Activated naive CD4-positive, alpha-beta T cell treated with anti-CD3 and anti-CD28 coated beads, Interleukin-2, amount 10 ng/mL, durations not matched to agents 7 days and 5 days (primary cell): Measurements from ENCODE around the gene IL17C.

Experiments
- CTCF ChIA-PET: fragments of 350-600 bp; sonication (Branson Sonifier 250); formaldehyde crosslinking; loops from one replicate; lab custom pipeline; 2021; ENCODE audit warnings: antibody characterized with exemption; lab: Charles Lee
- DNase-seq: peaks from one replicate; pipeline ENCODE4 v3.0.0-alpha.2; 2020
- H3K27ac Mint-ChIP-seq: one replicate; pipeline ENCODE4 v1.8.0; 2021; ENCODE audit warnings: mild to moderate bottlenecking, moderate library complexity, mixed read lengths
- H3K27me3 Mint-ChIP-seq: one replicate; pipeline ENCODE4 v1.8.0; 2021; ENCODE audit warnings: mild to moderate bottlenecking, mixed read lengths
- H3K36me3 Mint-ChIP-seq: one replicate; pipeline ENCODE4 v1.8.0; 2021; ENCODE audit warnings: mixed read lengths
- H3K4me1 Mint-ChIP-seq: one replicate; pipeline ENCODE4 v1.8.0; 2021; ENCODE audit warnings: mixed read lengths
- H3K4me3 Mint-ChIP-seq: one replicate; pipeline ENCODE4 v1.8.0; 2021; ENCODE audit warnings: mild to moderate bottlenecking, moderate library complexity, mixed read lengths
- H3K9me3 Mint-ChIP-seq: one replicate; pipeline ENCODE4 v1.8.0; 2021; ENCODE audit warnings: mixed read lengths

Gene IL17C

DNA sequence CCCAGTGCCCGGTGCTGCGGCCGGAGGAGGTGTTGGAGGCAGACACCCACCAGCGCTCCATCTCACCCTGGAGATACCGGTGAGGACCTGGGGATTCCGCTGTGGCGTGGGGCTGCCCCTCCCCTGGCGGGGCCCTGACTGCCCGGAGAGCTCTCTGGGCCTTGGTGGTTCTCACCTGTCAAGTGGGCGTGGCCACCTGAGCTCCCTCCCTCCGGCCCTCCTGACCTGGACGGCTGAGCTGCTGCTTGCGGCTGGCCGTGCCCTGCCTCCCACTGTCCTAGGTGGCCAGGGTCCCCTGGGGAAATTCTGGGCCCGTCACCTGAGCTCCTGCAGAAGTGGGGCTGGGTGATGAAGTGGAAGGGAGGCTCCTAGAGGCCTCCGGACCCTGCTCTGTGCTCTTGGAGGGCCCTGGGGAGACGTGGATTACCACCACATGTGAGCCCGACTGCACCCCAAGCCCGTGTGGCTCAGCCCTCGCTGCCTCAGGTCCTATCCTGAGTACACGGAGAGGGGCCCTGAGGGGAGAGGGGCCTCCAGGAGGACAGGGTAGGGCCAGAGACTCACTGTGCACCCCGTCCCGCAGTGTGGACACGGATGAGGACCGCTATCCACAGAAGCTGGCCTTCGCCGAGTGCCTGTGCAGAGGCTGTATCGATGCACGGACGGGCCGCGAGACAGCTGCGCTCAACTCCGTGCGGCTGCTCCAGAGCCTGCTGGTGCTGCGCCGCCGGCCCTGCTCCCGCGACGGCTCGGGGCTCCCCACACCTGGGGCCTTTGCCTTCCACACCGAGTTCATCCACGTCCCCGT, 1.1 kb downstream of the IL17C start:
- Mint-ChIP-seq H3K4me1 (peaks cover 54% of the 10 kb centered on the region), H3K4me3 (no peak overlapping the region), H3K27ac (peak overlapping the region; percentile 60), H3K36me3 (peaks cover 19% of the 10 kb centered on the region), H3K27me3 (peaks cover 71% of the 10 kb centered on the region), H3K9me3 (peaks cover 1% of the 10 kb centered on the region)
- peak; percentile 35 for DNase-seq
- CTCF ChIA-PET = no interaction called here

DNA sequence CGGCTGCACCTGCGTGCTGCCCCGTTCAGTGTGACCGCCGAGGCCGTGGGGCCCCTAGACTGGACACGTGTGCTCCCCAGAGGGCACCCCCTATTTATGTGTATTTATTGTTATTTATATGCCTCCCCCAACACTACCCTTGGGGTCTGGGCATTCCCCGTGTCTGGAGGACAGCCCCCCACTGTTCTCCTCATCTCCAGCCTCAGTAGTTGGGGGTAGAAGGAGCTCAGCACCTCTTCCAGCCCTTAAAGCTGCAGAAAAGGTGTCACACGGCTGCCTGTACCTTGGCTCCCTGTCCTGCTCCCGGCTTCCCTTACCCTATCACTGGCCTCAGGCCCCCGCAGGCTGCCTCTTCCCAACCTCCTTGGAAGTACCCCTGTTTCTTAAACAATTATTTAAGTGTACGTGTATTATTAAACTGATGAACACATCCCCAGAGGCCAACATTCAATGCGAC, 1.7 kb downstream of the IL17C start:
- Mint-ChIP-seq H3K4me1 (peaks cover 52% of the 10 kb centered on the region), H3K27me3 (peaks cover 64% of the 10 kb centered on the region), H3K9me3 (peaks cover 1% of the 10 kb centered on the region), H3K36me3 (peaks cover 26% of the 10 kb centered on the region), H3K27ac (peak overlapping the region; percentile 60), H3K4me3 (no peak overlapping the region)
- no peak for DNase-seq
- CTCF ChIA-PET = no interaction called here

DNA sequence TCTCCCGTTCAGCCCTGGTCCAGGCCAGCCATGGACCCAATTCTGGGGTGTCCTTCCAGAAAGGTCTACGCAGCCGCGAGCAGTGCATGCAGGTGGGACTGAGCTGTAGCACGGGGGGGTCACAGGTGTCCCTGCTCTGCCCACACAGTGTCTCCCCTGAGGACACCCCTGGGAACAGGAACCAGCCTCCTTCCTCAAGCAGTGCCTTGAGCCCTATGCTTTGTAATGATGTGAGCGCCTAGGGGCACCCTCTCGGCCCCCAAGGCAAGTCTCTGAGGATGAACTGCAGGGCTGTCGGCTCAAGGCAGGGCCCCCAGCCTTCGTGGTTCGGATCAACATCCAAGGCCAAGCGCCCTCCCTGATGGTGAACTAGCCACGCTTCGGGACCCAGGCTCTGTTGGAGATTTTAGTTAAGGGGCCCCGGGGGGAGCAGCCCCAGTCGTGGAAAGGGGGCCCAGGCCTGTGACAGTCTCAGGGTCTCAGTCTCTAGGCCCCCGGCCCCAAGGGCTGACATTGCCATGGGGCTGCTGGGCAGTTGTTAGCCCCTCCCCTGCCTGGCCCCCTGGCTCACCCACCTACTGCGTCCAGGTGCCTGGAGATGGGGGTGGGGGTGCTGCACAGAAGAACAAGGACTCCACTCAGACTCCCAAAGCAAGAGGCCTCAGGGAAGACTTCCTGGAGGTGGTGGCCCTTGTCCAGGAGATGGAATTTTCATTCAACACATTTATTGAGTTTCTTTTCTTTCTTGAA, 2.3 kb downstream of the IL17C start:
- Mint-ChIP-seq H3K9me3 (peaks cover 1% of the 10 kb centered on the region), H3K27ac (peak overlapping the region; percentile 60), H3K4me3 (no peak overlapping the region)

GRCh38 chr16:88642881-88643643, 4.7 kb downstream of the IL17C start:
- Mint-ChIP-seq H3K4me3 (no peak overlapping the region), H3K27ac (no peak overlapping the region), H3K4me1 (peaks cover 31% of the 10 kb centered on the region), H3K9me3 (no peaks in the 10 kb centered on the region), H3K36me3 (peaks cover 28% of the 10 kb centered on the region), H3K27me3 (peaks cover 34% of the 10 kb centered on the region)
- CTCF ChIA-PET = no interaction called here
- DNase-seq = no peak

More for the DNA sequence above, 2.3 kb downstream of the IL17C start:
- H3K36me3 Mint-ChIP-seq = peaks cover 30% of the 10 kb centered on the region
- H3K27me3 Mint-ChIP-seq = peaks cover 58% of the 10 kb centered on the region
- H3K4me1 Mint-ChIP-seq = peaks cover 51% of the 10 kb centered on the region
- CTCF ChIA-PET = no interaction called here
- no peak for DNase-seq

DNA sequence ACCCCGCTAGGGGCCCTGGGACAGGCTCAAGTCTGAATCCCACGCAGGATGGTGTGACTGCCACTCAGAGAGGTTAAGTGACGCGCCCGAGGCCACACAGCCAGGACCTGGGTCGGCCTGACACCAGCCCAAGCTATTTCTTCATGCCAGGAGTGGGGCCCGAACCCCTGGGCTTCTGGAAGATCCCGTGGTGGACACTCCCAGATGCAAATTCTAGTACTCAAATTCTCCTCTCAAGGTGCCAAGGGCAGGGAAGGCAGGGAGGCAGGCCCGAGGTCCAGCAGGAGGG, 5.2 kb downstream of the IL17C start:
- CTCF ChIA-PET = no interaction called here
- H3K27ac Mint-ChIP-seq = no peak overlapping the region
- no peak overlapping the region for H3K4me3 Mint-ChIP-seq
- no peak for DNase-seq
- H3K4me1 Mint-ChIP-seq = peaks cover 30% of the 10 kb centered on the region
- H3K9me3 Mint-ChIP-seq = no peaks in the 10 kb centered on the region
- H3K36me3 Mint-ChIP-seq = peaks cover 28% of the 10 kb centered on the region
- peaks cover 29% of the 10 kb centered on the region for H3K27me3 Mint-ChIP-seq

- Mint-ChIP-seq H3K27ac (no peak overlapping the region), H3K36me3 (peaks cover 37% of the 10 kb centered on the region), H3K4me1 (peaks cover 29% of the 10 kb centered on the region), H3K4me3 (no peak overlapping the region), H3K9me3 (no peaks in the 10 kb centered on the region), H3K27me3 (peaks cover 11% of the 10 kb centered on the region)
- CTCF ChIA-PET = no interaction called here
- no peak for DNase-seq
Observed at GRCh38 chr16:88645455-88645854, 7.1 kb downstream of the IL17C start.

DNA sequence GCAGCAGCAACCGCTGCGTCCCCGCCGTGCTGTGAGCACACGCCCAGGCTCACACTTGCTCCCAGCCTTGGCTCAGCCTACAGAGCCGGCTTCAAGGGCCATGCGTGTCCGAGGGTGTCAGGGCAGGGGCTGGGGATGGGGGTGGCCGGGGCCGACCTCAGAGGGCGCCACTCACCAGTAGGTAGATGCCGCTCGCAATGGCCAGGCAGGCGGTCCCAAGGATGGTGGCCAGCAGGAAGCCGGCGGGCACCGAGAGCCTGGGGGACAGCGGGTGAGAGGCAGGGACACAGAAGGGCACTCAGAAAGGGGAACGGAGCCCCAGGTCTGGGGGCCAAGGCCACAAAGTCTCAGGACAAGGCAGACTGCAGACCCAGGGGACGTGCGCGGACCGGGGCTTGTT, 7.6 kb downstream of the IL17C start:
- H3K4me3 Mint-ChIP-seq = no peak overlapping the region
- no peak for DNase-seq
- H3K36me3 Mint-ChIP-seq = peaks cover 39% of the 10 kb centered on the region
- no peaks in the 10 kb centered on the region for H3K9me3 Mint-ChIP-seq
- H3K27ac Mint-ChIP-seq = no peak overlapping the region
- CTCF ChIA-PET = no interaction called here
- peaks cover 6% of the 10 kb centered on the region for H3K27me3 Mint-ChIP-seq
- H3K4me1 Mint-ChIP-seq = peaks cover 28% of the 10 kb centered on the region

- Mint-ChIP-seq H3K9me3 (no peaks in the 10 kb centered on the region), H3K4me1 (peaks cover 31% of the 10 kb centered on the region), H3K4me3 (no peak overlapping the region), H3K36me3 (peaks cover 39% of the 10 kb centered on the region), H3K27me3 (peaks cover under 1% of the 10 kb centered on the region), H3K27ac (no peak overlapping the region)
- CTCF ChIA-PET = no interaction called here
- no peak for DNase-seq
Observed at GRCh38 chr16:88646345-88647034, 8.1 kb downstream of the IL17C start.

DNA sequence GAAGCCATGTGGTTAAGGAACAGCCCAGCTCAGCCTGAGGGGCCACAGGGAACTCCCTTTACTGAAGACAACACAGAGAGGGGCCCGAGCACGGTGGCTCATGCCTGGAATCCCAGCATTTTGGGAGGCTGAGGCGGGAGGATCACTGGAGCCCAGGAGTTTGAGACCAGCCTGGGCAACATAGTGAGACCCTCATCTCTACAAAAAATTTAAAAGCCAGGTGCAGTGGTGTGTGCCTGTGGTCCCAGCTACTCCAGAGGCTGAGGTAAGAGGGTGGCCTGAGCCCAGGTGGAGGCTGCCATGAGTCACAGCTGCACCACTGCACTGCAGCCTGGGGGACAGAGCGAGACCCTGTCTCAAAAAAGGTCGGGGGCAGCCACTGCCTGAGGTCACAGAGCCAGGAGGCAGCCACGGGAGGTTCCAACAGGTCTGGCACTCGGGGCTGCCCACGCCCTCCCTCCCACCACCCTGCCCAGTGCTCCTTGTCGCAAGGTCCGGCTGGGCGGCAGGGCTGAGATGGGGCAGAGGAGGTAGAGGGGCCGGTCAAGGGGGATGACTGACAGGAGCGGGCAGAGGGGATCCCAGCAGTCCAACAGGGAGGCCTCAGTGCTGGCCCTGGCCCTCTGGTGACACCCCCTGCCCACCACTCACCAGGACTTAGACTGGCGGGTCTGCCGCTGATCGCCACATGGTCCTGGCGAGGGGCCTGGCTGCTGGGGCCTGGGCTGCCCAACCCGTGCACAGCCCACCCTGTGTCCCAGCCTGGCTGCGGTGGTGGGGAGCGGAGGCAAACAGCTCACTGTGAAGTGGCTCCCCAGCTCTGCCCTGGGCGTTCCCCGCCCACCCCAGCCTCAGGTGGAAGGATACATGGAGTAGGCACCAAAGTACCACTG, 9.1 kb downstream of the IL17C start:
- CTCF ChIA-PET = no interaction called here
- H3K4me1 Mint-ChIP-seq = peaks cover 33% of the 10 kb centered on the region
- H3K36me3 Mint-ChIP-seq = peaks cover 33% of the 10 kb centered on the region
- H3K27me3 Mint-ChIP-seq = no peaks in the 10 kb centered on the region
- peak overlapping the region; percentile 33 for H3K27ac Mint-ChIP-seq
- no peak overlapping the region for H3K4me3 Mint-ChIP-seq
- DNase-seq = no peak
- H3K9me3 Mint-ChIP-seq = no peaks in the 10 kb centered on the region

GRCh38 chr16:88649195-88649923, 11.0 kb downstream of the IL17C start:
- Mint-ChIP-seq H3K9me3 (no peaks in the 10 kb centered on the region), H3K4me3 (peak overlapping the region; percentile 92), H3K4me1 (peaks cover 34% of the 10 kb centered on the region), H3K36me3 (peaks cover 27% of the 10 kb centered on the region), H3K27ac (peak overlapping the region; percentile 93), H3K27me3 (no peaks in the 10 kb centered on the region)
- CTCF ChIA-PET = no interaction called here
- DNase-seq = no peak

- Mint-ChIP-seq H3K36me3 (peaks cover 24% of the 10 kb centered on the region), H3K4me1 (peaks cover 31% of the 10 kb centered on the region), H3K27me3 (no peaks in the 10 kb centered on the region), H3K9me3 (no peaks in the 10 kb centered on the region), H3K4me3 (peak overlapping the region; percentile 92), H3K27ac (peak overlapping the region; percentile 93)
- CTCF ChIA-PET = no interaction called here
- DNase-seq = peak; percentile 72
Observed at GRCh38 chr16:88649924-88650748, 11.8 kb downstream of the IL17C start.

DNA sequence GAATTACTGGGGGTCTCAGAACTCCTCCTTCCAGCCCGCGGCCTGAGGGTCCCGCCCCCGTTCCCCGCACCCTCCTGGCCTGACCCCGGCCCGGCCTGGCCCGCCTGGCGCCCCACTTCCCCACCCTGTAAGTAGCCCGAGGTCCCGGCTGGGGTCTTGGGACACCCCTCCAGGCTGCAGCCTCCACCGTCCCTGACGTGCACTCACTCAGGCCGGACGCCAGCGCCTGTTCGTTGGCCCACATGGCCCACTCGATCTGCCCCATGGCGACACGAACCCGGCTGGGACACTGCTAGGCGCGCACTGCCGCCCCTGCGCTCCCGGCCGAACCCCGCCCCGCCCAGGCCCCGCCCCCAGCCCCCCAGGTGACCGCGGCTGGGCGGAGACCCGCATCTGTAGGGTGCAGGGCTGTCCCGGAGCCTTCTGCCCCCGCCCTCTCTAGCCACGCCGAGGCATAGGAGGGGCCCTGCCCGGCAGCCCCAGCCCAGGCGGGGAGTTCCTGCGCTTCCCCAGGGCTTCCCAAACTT, 12.4 kb downstream of the IL17C start, which contains the start of gene CYBA:
Gene CYBA (minus strand): TSS at position 305 of the 527 bp plus-strand sequence. CDS start 40 bp downstream, at position 265.
- CTCF ChIA-PET = no interaction called here
- peak; percentile 92 for DNase-seq
- peaks cover 22% of the 10 kb centered on the region for H3K36me3 Mint-ChIP-seq
- H3K4me3 Mint-ChIP-seq = peak within 1 kb of the TSS; percentile 92
- no peaks in the 10 kb centered on the region for H3K27me3 Mint-ChIP-seq
- peaks cover 28% of the 10 kb centered on the region for H3K4me1 Mint-ChIP-seq
- peak within 1 kb of the TSS; percentile 93 for H3K27ac Mint-ChIP-seq
- no peaks in the 10 kb centered on the region for H3K9me3 Mint-ChIP-seq
